Tongue (tissue), 2 donors: ENCODE measurements around the gene FBXL14. TPM values are rescaled to one million over a fixed set of nuclear protein-coding genes. Genes with fewer than 3 reads are reported as not detected.
"Not testable (repeated sequence)": the region's sequence is repeated elsewhere in the genome, so short reads cannot be mapped to it uniquely, and the experiment has no call there.

ENCODE experiments used
- DNase-seq: peaks from one replicate; pipeline ENCODE4 v3.0.0-alpha.2; 2015
- total RNA-seq: library from RNA; depleted of rRNA; stranded (reverse); fragments of >200 nt; gene quantifications from one replicate; pipeline ENCODE4 v1.2.3, GENCODE V29; 2014

Gene FBXL14
- total RNA-seq, 1 donor from 2014 or later: 7.8 TPM

DNA sequence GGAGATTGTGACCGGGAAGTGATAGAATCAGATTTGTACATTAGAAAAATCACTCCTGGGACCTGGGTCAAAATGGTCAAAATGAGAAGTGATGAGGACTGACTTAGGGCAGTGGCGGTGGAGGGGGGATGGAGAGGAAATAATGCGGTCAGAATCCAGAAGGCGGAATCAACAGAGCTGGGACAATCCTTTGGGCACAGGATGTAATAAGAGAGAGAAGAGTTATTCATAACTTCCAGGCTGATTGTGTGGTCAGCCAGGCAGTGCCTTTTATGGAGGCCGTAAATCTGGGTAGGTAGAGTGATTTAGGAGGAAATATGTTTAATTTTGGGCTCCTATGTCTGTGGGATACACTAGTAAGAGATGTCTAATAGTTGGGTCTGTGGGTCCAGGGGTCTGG lies 21.6 kb downstream of the FBXL14 start:
- DNase-seq: no peak

- no peak for DNase-seq
These were observed 26.5 kb downstream of the FBXL14 start for GRCh38 chr12:1567852-1568251.

GRCh38 chr12:1566449-1567135 lies 27.8 kb downstream of the FBXL14 start:
- no peak for DNase-seq

GRCh38 chr12:1565172-1565571 lies 29.2 kb downstream of the FBXL14 start:
- no peak for DNase-seq

DNA sequence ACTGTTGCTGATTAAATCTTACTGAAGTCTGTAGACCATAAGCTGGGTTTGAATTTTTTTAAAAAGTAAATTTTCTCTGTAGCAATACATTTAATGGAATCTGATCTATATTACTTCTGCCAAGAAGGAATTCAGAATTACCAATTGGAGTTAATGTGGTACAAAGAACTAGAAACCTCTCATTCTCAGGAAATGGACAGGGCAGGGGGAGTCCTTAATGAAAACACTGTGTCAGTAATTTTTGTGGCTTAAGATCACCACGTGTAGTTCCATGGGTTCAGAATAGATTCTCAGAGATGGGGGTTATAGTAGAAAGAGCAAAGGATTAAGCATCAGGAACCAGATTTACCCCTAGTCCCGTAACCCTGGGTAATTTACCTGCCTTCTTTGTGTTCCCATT lies 30.3 kb downstream of the FBXL14 start:
- DNase-seq: no peak

- no peak for DNase-seq
These were observed 31.5 kb downstream of the FBXL14 start for GRCh38 chr12:1562813-1563407.

DNA sequence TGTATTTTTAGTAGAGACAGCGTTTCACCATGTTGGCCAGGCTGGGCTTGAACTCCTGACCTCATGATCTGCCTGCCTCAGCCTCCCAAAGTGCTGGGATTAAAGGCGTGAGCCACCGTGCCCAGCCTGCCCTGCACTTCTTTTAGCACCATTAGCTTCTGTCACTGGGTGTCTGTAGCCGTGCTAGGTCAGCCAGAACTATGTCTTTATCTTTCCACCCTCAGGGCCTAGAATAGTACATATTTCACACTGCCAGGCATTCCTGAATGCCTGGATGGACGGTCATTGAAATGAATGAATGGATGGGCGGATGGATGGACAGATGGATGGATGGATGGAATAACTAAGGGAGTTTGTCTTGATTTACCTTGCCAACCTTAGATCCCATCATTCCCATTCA lies 33.7 kb downstream of the FBXL14 start:
- DNase-seq: no peak

- peak; percentile 69 for DNase-seq
These were observed 34.7 kb downstream of the FBXL14 start for GRCh38 chr12:1559676-1560091.

GRCh38 chr12:1558108-1558507 lies 36.3 kb downstream of the FBXL14 start:
- DNase-seq: not testable (repeated sequence)

DNA sequence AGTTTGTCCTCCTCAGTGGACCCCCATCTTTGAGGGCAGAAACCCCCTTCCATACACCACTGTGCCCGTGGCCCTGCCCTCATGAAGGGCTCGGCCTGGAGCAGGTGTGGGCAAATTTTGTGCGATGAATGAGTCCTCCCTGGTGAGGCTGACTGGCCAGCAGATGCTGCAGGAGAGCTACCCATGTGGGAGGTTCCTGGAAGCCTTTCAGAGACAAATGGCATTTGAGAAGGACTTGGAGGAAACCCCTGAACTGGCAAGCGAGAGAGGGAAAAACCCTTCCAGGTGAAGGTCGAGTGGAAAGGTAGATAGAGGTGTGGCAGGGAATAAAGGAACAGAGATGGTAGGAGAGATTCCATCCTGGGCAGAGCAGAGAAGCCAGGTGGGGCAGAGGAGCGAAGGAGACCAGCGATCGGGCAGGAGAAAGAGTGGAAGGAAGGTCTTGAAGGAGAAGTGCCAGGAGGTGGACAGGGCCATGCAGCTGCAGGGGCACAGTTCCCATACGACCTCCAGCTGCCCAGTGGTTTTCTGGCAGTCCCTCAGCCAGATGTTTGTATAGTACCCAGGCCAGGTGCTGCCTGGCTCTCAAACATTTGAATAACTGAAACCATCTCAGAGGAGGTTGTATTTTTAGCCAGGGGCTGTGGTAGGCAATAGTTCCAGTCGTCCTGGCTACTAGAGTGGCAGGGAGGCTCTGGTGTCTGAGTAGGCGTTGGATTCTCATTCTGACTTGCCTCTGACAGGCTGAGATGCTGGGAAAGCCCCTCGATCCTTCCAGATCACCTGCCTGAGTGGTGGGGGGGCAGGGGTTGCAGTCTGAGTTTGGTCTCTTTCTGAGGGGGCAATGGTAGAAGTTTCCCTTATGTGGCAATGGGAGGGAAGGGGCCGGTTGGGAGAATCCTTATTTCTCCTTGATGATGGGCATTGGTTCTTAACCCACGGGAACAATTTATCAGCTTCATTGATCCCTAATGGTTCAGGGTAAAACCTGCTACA lies 40.1 kb downstream of the FBXL14 start:
- no peak for DNase-seq

- no peak for DNase-seq
These were observed 40.8 kb downstream of the FBXL14 start for GRCh38 chr12:1553536-1553935.

- no peak for DNase-seq
These were observed 41.4 kb downstream of the FBXL14 start for GRCh38 chr12:1552911-1553491.

GRCh38 chr12:1552171-1552570 lies 42.2 kb downstream of the FBXL14 start:
- DNase-seq: no peak

DNA sequence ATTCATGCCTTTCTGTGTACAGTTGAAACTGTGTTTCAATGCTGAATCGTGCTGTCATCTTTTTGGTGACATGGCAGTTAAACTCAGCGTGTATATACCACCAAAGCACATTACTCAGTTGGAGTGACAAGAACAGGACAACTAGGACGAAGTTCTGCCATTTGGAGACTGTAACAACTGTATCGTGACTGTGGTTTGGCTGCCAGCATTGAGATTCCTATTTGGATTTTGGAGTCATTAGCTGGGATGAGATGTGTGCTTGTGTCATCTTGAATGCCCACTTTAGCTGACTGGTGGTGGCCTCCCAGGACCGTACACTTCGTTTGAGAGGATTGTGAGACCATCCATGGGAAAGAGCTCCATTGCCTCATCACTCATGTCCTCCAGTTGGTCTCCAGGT lies 42.9 kb downstream of the FBXL14 start:
- no peak for DNase-seq

- DNase-seq: no peak
These were observed 47.3 kb downstream of the FBXL14 start for GRCh38 chr12:1546931-1547640.

- no peak for DNase-seq
These were observed 49.2 kb downstream of the FBXL14 start for GRCh38 chr12:1544996-1545700.

- DNase-seq: no peak
These were observed 51.8 kb downstream of the FBXL14 start for GRCh38 chr12:1542599-1542998.

DNA sequence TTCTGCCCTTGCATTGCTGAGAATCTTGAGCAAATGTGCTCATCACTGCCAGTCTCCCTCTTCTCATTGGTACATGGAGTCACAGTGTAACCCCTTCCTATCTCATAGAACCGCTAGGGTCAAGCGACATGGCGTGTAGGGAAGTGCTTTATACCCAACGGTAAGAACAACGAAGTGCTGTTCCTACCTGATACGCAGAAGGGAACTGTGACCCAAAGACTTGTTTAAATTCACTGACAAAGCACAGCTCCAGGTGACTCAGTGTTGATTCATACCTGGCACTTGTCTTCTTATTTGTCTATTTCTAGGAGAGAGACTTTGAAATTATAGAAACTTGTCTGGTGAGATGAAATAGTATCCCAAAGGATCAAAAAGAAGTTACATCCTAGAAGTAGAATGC lies 53.7 kb downstream of the FBXL14 start:
- DNase-seq: no peak

DNA sequence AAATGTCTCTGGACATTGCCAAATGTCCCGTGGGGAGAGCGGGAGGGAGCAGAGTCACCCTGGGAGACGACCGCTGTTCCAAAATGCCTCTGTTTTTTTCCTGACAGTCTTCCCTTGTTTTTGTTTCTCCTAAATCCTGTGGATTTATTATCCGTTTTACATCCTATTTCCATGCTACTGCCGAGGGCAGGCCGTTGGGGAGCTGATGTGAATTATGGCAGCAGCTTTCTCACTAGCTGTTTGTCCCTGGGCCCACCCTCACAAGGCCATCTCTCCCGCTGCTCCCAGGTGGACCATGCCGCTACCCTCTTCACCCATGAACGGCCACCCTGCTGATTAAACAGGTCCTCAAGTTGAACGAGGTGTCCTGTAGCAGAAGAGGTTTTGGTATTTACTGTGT lies 55.2 kb downstream of the FBXL14 start:
- no peak for DNase-seq

GRCh38 chr12:1536817-1537216 lies 57.6 kb downstream of the FBXL14 start:
- DNase-seq: no peak

GRCh38 chr12:1534748-1535147 lies 59.6 kb downstream of the FBXL14 start:
- no peak for DNase-seq
